GM18498 (cell line): Measurements from ENCODE around the gene IQCN.

Experiments
- ATAC-seq: cut with Tn5 transposase; IDR thresholded peaks from one replicate; pipeline ENCODE4 v1.9.1; 2021; ENCODE audit warnings: mild to moderate bottlenecking, moderate library complexity; ENCODE audit not compliant: unreplicated experiment

IQCN gene

DNA sequence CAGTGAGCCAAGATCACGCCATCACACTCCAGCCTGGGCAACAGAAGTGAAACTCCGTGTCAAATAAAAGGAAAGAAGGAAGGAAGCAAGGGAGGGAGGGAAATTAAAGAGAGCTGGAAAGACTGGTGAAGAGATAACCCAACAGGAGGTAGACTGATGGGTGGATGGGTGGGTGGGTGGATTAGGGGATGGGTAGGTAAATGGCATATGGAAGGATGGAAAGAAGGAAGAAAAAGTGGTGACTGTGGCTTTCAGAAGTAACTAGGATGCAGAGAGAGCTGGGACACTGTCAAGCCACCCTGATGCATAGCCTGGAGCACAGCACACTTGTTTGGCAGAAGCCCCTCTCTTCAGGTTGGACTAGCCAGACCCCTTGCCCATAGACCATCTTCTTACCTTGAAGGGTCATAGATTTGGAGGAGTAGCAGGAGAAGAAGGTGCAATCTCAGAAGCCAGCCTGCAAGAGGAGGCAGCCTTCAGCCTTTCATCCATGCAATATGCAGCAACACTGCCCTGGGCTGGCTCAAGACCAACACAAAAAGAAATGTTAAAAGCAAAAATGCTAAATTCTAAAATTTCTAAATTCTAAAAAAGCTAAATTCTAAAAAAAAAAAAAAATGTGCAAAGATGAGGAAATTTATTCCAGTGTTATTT is 5.1 kb downstream of the IQCN start:
- ATAC-seq: no peak

DNA sequence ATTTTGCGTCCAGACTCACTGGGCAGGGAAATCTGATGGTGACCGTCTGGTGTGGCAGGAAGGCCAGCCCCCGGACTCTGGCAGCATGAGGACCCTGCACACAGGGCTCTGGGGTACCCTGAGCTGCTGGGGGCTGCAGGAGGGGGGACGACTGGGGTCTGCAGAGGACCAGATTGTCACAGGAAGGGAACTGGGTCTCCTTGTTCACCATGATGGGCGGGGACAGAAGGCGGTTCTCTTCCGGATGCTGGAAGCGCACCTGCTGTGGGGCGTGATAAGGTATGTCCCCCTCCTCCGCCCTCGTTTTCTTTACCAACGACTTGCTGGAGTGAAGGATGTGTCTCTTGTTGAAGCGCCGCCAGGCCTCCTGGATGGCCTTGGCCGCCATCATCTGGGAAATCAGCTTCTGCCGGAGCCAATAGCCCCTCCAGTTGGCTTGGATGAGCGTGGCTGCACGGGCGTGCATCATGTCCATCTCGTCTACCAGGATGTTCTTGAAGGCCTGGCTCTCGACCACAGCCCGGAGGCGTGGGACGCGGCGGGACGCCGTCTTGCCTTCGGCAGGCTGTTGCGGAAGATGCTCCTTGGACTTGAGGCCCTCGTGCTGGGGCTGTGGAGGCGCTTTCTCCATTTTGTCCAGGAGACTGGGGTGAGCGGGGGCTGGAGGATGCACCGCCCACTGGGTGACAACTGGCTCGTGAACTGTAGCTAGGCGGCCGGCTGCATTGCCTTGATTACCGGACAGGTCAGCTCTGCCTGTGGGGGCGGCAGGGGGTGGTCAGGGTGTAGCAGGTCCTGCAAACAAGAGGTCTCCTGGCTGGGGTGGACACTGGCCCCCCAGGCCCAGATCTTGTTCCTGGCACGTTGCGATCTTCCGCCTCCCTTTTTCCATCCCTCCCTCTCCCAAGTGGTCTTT is 7.2 kb downstream of the IQCN start:
- no peak for ATAC-seq

DNA sequence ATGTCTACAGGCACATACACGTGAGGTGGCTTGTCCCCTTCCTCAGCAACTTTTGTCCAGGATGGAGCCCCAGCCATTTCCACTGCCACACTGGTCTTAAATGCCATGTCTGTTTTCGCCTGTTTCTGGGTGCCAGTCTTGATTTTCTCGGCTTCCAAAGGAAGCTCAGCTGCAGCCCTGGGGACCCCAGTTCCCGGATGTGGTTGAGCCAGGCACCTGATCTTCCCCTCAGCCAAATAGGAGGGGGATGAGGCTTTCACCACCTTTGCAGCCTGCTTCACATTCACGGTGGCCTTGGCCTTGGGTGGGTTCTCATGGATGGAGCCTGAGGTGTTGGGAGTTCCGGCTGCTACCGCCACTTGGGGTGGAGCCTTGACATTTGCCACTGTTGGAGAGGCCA is 8.7 kb downstream of the IQCN start:
- no peak for ATAC-seq

DNA sequence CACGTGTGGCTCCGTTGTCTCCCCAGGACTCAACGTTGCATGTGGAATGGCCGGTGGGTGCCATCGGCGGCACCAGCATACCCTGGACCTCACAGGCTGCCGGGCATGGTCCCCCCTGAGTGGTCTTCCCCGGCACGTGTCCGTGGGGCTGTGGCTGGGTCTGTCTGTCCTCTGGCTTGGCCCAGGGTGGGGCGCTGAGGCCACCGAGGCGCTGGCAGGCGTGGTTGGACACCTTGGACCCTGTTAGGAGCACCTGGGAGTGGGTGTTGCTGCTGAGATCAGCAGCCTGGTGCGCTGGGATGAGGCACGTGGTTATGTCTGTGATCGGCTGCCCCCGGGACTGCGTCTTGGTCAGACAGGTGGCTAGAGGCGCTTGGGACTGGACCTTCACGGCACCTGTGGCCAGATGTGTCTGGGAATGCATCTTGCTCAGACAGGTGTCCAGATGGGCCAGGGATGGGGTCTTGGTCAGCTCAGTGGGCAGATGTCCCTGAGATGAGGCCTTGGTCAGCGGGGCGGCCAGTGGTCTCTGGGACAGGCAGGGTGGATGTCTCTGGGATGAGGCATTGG is 9.2 kb downstream of the IQCN start:
- no peak for ATAC-seq

DNA sequence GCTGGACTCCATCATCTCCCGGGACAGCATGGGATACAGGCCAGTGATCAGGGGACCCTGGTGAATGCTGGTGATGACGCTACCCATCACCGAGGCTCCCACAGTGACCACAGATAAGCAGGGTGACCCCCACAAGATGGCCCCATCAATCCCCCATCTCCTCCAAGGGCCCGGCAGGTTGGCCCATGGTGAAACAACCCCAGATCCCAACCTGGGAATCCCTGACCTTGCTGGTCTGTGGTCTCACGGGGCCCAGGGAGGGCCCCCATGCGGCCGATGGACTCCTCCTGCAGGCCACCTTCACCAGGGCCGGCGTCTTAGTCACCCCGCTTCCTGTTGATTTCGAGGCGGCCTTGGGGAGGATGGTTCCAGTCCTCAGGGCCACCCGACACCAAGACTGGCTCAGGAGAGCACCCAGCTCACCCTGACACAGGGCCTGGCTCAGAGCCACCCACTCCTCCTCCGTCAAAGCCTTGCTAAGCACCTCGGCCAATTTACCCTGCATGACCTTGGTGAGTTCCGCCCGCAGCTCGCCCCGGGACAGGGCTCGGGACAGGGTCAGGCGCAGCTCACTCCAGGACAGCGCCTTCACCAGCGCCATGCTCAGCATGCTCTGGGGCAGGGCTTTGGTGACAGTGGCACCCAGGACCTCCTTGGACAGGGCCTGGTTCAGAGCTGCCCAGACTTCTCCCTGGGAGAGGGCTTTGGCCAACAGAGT is 10.0 kb downstream of the IQCN start:
- ATAC-seq: no peak

DNA sequence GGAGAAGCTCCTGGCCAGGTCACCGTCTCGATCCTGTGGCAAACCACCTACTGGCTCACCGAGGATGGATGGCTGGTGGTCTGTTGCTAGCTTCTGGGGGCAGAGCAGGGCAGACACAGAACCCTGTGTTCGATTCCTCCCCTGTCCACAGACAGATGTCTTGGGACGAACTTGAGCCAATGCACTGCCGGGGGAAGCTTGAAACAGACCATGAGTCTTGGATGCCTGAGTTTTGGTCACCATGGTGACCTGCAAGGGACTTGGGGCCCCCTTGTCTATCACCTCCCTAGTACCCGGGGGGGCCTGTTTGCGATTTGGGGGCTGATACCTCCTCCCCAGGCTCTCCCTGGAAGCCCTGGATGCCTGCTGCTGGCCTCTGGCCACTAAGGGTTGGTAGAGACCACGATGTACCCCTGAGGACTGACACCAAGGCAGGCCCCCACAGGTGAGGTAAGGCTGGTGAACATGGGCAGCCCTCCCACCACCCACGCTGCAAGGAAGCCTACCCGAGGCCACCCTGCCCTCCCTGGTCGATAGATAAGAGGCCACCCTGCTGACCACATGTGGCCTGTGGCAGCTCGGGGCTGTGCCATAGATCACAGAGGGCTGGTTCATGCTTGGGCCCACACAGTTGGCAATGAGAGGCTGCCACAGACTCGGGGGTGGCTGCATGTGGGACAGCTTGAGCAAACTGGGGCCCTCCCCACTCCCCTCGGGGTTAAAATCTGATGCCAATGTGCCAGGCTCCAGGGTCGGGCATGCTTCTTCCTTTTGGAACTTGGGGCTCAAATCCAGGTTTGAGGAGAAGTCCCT is 10.7 kb downstream of the IQCN start:
- no peak for ATAC-seq

DNA sequence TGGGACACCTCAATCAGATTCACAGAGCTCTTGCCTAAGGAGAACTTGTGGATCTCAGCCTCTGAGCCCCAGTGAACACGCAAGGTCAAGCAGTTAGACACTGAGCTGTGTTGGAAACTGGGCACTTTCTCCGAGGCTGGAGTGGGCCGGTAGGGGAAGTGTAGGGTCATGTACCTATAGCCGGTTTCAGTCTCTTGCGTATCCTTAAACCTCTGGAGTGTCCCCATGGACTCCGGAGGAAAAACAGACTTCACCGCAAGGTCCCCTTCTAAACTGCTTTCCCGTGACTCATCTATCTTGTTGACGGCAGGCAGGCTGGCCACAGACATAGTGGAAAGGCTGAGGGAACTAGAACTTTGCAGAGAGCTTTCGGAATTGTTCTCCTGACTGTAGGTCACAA is 11.3 kb downstream of the IQCN start:
- no peak for ATAC-seq

DNA sequence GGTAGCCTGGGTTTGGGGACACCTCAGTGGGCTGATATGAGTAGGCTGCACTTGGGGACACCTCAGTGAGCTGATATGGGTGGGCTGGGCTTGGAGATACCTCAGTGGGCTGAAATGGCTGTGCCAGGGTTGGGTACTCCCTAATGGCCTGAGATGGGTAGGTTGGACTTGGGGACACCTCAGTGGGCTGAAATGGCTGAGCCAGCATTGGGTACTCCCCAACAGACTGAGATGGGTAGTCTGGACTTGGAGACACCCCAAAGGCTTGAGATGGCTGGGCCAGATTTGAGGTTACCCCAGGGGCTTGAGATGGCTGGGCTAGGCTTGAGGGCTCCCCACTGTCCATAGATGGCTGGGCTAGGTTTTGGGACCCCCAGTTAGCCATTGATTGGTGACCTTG is 12.1 kb downstream of the IQCN start:
- ATAC-seq: no peak

DNA sequence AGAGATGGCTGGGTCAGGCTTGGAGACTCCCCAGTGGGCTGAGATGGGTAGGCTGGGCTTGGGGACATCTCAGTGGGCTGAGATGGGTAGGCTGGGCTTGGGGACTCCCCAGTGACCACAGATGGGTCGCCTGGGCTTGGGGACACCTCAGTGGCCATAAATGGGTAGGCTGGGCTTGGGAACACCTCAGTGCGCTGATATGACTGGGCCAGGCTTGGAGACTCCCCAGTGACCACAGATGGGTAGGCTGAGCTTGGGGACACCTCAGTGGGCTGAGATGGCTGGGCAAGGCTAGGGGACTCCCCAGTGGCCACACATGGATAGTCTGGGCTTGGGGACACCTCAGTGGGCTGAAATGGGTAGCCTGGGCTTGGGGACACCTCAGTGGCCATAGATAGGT is 12.8 kb downstream of the IQCN start:
- no peak for ATAC-seq

DNA sequence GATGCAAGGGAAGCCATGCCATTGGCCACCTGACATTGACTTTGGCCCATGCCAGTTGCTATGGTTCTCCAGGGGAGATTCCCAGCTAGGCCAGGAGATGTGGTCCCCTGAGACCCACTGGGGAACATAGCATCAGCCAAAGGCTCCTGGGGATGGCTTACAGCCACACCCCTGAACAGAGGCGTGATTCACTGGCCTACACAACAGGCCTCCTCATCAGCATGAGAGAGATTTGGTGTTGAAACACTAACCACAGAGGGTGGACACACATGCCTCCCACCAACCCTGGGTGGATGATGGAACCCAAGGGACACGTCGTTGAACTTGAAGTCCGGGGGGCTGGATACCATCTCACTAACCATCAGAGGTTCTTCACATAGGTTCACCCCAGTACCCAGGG is 14.4 kb downstream of the IQCN start:
- no peak for ATAC-seq

DNA sequence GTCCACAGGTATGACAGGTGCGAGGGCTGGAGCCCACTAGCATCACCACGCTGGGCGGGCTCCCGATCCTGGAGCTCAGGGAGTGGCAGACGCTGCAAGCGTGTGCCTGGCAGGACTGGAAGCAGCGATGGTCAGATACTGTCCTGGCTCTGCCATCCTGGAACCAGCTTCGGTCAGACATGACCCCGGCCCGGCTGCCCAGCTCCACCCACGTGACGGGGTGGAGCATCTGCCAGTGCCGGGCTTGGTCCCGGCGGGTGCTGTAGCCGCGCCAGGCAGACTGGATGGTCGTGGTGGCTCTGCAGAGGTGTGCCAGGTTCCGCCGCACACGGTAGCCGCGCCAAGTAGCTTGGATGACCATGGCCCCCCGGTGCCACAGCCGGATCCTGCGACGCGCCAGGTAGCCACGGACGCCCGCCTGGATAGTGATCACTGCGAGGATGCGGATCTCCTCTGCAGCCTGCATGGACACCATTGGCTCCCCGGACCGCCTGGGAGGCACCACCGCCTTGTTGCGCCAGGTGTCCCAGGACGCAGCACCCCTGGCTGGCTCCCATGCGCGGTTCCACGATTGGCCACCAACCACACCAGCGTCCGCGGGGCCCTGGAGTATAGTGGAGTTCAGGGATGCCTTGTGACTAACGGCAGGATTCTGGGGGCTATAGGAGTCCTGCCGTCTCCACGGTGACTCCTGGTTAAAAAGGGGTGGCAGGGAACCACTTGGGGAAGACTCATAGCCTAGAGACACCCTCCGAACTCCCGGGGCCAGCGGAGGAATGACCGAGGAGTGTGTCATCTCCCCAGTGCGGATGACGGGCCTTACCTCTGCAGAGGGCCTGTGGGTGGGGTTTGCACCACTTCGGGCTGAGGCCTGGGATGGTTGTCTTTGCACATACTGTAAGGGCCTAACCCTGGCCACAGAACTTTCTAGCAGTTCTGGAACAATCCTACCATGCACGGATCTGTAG is 16.5 kb downstream of the IQCN start:
- ATAC-seq: no peak

DNA sequence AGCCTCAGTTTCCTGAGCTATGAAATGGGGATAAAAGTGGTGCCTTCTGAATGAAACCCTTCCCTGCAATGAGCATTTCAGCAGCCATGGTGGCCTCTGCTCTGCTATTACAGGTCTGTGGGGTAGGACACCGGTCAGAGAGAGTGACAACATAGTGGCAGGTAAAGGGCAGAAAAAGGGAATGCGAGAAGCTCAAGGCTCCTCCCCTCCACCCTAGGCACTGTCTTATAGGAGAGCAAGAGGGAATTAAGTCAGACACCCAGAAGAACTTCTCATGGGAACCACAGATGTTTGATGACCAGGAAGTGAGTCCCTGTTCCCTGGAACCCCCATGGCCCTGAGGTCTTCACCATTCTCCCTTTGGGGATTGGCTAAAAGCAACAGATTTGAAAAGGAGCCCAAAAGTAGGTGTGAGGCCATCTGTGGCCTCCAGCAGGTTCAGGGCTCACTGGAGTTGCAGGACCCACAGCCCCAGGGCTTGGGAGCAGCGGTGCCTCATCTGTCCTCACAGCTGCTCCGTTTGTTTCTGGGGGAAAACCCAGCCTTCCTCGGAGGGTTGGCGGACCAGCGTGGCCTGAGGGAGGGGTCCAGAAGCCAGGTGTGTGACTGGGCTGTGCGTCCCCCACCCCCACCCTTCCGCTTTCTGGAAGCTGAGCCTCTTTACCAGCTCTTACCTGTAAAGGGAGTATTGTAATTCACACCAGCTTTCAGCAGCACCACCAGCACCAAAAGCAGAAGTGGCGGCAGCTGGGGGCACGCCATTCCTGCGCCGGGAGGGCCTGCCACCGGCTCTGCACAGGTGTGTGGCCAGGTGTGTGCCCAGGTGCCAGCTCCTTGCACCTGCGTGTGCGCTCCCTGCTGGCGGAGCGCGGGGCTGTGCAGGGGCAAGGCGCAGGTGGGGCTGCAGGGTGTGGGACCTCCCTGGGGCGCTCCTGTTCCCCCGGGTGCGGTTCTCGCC is 19.4 kb downstream of the IQCN start:
- no peak for ATAC-seq

DNA sequence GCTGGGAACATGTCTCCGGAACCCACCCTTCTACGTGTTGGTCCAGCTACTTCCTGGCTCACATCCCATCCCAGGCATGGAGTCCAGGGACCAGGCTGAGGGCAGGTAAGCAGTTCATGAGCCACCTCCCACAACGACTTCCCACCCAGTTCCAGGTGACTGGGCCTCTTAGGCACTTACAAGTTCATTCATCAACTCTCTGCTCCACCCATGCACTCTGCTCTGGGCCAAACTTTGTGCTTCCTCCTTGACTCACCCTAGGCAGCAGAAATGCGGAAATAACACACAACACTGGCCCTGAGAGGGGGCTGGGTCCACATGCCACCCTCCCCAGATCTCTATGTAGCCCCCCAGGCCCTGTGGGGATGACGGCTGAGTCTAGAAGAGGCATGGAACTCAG is 20.5 kb downstream of the IQCN start:
- no peak for ATAC-seq

DNA sequence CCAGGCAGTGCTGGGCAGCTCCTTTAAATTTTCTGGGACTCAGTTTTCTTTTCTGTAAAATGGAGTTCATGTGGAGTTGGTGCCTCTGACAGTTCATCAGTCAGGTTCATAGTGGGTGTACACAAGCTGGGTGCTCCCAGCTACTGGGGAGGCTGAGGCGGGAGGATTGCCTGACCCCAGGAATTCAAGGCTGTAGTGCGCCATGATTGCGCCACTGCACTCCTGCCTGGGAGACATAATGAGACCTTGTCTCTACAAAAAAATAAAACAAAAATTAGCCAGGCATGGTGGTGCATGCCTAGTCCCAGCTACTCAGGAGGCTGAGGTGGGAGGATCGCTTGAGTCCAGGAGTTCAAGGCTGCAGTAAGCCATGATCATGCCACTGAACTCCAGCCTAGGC is 21.1 kb downstream of the IQCN start:
- no peak for ATAC-seq

DNA sequence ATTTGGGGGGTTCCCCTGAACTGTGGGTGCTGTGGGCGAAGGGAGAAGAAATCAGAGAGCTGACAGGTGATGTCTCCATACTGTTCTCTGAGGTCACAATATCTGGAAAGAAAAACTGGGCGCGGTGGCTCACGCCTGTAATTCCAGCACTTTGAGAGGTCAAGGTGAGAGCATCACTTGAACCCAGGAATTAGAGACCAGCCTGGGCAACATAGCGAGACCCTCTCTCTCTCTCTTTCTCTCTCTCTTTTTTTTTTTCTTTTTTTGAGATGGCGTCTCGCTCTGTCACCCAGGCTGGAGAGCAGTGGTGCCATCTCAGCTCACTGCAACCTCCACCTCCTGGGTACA is 21.9 kb downstream of the IQCN start:
- no peak for ATAC-seq

DNA sequence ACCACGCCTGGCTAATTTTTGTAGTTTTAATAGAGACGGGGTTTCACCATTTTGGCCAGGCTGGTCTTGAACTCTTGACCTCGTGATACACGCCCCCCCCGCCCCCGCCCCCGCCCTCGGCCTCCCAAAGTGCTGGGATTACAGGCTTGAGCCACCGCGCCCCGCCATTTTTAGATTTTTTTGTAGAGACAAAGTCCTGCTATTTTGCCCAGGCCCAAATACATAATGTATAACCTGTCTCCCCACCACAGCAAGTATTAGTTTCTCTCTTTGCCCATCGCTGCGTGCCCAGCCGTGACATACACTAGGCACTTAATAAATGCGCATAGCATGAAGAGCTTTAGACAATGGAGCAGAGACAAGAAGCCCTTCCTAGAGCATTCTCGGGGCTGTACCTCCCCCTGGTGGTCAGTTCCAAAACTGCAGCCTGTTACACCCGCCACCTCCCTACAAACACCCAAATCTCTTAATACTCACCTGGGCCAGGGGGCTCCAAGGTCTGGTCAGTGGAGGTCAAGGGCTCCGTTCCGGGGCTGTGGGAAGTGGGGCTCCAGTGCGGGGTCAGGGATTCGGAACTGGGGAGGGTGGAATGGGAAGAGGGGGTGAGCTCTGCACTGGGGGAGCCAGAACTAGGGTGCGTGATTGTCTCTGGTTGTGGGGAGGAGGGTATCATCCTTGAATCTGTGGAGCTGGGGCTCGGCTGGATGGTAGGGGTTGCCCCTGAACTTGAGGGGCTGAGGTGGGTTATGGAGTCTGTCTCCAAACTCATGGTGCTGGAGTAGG is 22.5 kb downstream of the IQCN start:
- ATAC-seq: no peak

DNA sequence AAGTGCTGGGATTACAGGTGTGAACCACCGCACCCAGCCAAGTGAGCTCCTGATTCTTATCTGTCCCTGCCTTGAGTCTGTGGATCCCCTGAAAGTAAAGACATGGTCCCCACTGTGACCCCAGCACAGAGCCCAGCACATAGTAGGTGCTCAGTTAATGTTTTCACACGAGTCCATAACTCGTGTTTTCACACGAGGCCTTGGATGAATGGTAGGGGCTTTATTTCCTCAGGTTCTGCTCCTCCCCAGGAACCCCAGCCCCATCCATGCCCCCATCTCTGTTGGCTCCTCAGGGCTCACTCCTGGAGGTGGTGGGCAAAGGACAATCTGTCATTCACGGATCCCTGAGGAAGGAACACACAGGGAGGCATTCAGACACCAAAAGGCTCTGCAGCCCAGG is 24.4 kb downstream of the IQCN start:
- ATAC-seq: no peak

DNA sequence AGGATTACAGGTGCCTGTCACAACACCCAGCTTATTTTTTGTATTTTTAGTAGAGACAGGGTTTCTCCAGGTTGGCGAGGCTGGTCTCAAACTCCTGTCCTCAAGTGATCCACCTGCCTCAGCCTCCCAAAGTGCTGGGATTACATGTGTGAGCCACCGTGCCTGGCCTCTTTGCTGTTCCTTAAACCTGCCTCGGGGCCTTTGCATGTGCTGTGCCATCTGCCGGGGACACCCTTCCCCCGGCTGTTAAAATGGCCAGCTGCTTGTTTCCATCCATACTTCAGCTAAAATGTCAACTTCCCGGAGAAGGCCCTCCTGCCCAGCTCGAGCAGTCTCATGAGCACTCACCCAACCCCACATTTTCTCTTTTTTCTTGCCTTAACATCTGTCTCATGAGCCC is 29.0 kb downstream of the IQCN start:
- ATAC-seq: no peak
